IMR-90 (cell line): ENCODE data around the gene AKAP13. TPM values are rescaled to one million over a fixed set of nuclear protein-coding genes. Genes with fewer than 3 reads are reported as not detected.

ENCODE experiments used
- ATAC-seq: fragments of 200-7000 bp; cut with Tn5 transposase; 2 replicates; pipeline ENCODE4 v1.9.1; 2020; ENCODE audit warnings: low read depth, mild to moderate bottlenecking, moderate library complexity
- BruUV-seq: library from RNA; stranded (reverse); fragments of 400-500 nt; replicated peaks from 2 replicates; lab custom pipeline; 2021; lab: Mats Ljungman, UMichigan
- CTCF ChIA-PET: fragments of 300-600 bp; formaldehyde crosslinking; extraction: SDS; loops from one replicate; lab custom pipeline; 2021; ENCODE audit warnings: antibody characterized with exemption; lab: Yijun Ruan, JAX
- POLR2A ChIA-PET: fragments of 300-600 bp; sonication (Branson Sonifier 250); formaldehyde crosslinking; loops from one replicate; lab custom pipeline; 2022; ENCODE audit warnings: antibody characterized with exemption; ENCODE audit not compliant: unreplicated experiment; lab: Charles Lee
- DNase-seq: peaks from one replicate; pipeline ENCODE4 v3.0.0; 2013
- H2AFZ ChIP-seq: replicated peaks from 2 replicates; pipeline ENCODE3; 2013; ENCODE audit warnings: low read length, mild to moderate bottlenecking; ENCODE audit not compliant: poor library complexity
- H2AK5ac ChIP-seq: 2 replicates; pipeline ENCODE4 v1.6.1; 2013; ENCODE audit warnings: low read depth, low read length, inconsistent platforms
- H2AK9ac ChIP-seq: replicated peaks from 2 replicates; pipeline ENCODE3; 2013; ENCODE audit warnings: mild to moderate bottlenecking, low read depth, low read length, moderate library complexity; ENCODE audit not compliant: poor library complexity
- H2BK120ac ChIP-seq: 2 replicates; pipeline ENCODE4 v1.6.1; 2013; ENCODE audit warnings: low read depth, low read length, inconsistent platforms
- H2BK15ac ChIP-seq: 3 replicates; pipeline ENCODE4 v1.6.1; 2013; ENCODE audit warnings: low read depth, low read length, inconsistent platforms
- H2BK20ac ChIP-seq: 2 replicates; pipeline ENCODE4 v1.6.1; 2013; ENCODE audit warnings: low read depth, mild to moderate bottlenecking, inconsistent platforms, low read length, moderate library complexity
- H2BK5ac ChIP-seq: 2 replicates; pipeline ENCODE4 v1.6.1; 2013; ENCODE audit warnings: mild to moderate bottlenecking, low read depth, low read length, inconsistent platforms; ENCODE audit not compliant: poor library complexity, severe bottlenecking
- H3K14ac ChIP-seq: replicated peaks from 2 replicates; pipeline ENCODE4 v1.6.1; 2013; ENCODE audit warnings: low read depth, low read length, inconsistent platforms
- H3K18ac ChIP-seq: 2 replicates; pipeline ENCODE4 v1.6.1; 2013; ENCODE audit warnings: low read depth, low read length, control low read depth
- H3K23ac ChIP-seq: 2 replicates; pipeline ENCODE4 v1.6.1; 2013; ENCODE audit warnings: low read depth, low read length, inconsistent platforms
- H3K27ac ChIP-seq: 2 replicates; pipeline ENCODE4 v1.5.1; 2013; ENCODE audit warnings: mild to moderate bottlenecking, control low read depth, low read length; ENCODE audit not compliant: insufficient read depth
- H3K27me3 ChIP-seq: 2 replicates; pipeline ENCODE4 v1.6.1; 2013; ENCODE audit warnings: low read length; ENCODE audit not compliant: control insufficient read depth, insufficient read depth
- H3K36me3 ChIP-seq: 2 replicates; pipeline ENCODE4 v1.6.1; 2013; ENCODE audit warnings: low read length, mixed read lengths; ENCODE audit not compliant: control insufficient read depth, insufficient read depth
- H3K4ac ChIP-seq: 2 replicates; pipeline ENCODE4 v1.6.1; 2013; ENCODE audit warnings: low read depth, low read length, inconsistent platforms
- H3K4me1 ChIP-seq: 2 replicates; pipeline ENCODE4 v1.6.1; 2013; ENCODE audit warnings: low read length, mixed read lengths; ENCODE audit not compliant: control insufficient read depth, insufficient read depth
- H3K4me2 ChIP-seq: 2 replicates; pipeline ENCODE4 v1.6.1; 2013; ENCODE audit warnings: low read depth, mild to moderate bottlenecking, control low read depth, low read length, moderate library complexity
- H3K4me3 ChIP-seq: 2 replicates; pipeline ENCODE4 v1.5.1; 2013; ENCODE audit warnings: low read depth, mild to moderate bottlenecking, control low read depth, low read length, moderate library complexity; ENCODE audit not compliant: insufficient read depth
- H3K56ac ChIP-seq: 2 replicates; pipeline ENCODE4 v1.6.1; 2013; ENCODE audit warnings: low read length, inconsistent platforms; ENCODE audit not compliant: insufficient read depth; ENCODE audit errors: extremely low read depth
- H3K79me1 ChIP-seq, 2 experiments: 2 replicates each; pipeline ENCODE4 v1.6.1; 2013; ENCODE audit warnings: low read length in 2 of 2, inconsistent platforms in 1 of 2, low read depth in 1 of 2
- H3K9ac ChIP-seq: 2 replicates; pipeline ENCODE4 v1.6.1; 2013; ENCODE audit warnings: low read depth, low read length, control low read depth
- H3K9me1 ChIP-seq: 2 replicates; pipeline ENCODE4 v1.6.1; 2013; ENCODE audit warnings: low read length, inconsistent platforms; ENCODE audit not compliant: insufficient read depth
- H3K9me3 ChIP-seq: 2 replicates; pipeline ENCODE4 v1.6.1; 2013; ENCODE audit warnings: low read length; ENCODE audit not compliant: control insufficient read depth, insufficient read depth
- H4K20me1 ChIP-seq: 2 replicates; pipeline ENCODE4 v1.6.1; 2013; ENCODE audit warnings: low read length, inconsistent platforms; ENCODE audit not compliant: insufficient read depth
- H4K5ac ChIP-seq: 2 replicates; pipeline ENCODE4 v1.6.1; 2013; ENCODE audit warnings: mild to moderate bottlenecking, low read depth, low read length, control low read depth
- H4K8ac ChIP-seq, 2 experiments: 2 replicates each; pipeline ENCODE4 v1.6.1; 2013; ENCODE audit warnings: low read depth in 2 of 2, low read length in 2 of 2, control low read depth in 1 of 2, inconsistent platforms in 1 of 2
- H4K91ac ChIP-seq: 2 replicates; pipeline ENCODE4 v1.6.1; 2013; ENCODE audit warnings: low read depth, low read length, inconsistent platforms; ENCODE audit not compliant: insufficient read depth
- BHLHE40 ChIP-seq: fragments of 150-350 bp; IDR thresholded peaks from 2 replicates; pipeline ENCODE4 v1.6.1; 2016; ENCODE audit warnings: mild to moderate bottlenecking, low read depth, low read length
- CEBPB ChIP-seq: IDR thresholded peaks from 2 replicates; pipeline ENCODE4 v1.6.1; 2012; ENCODE audit warnings: low read depth, low read length, improper control_type of control experiment
- CHD1 ChIP-seq: IDR thresholded peaks from 2 replicates; pipeline ENCODE4 v1.6.1; 2012; ENCODE audit warnings: low read depth, low read length, improper control_type of control experiment
- ELK1 ChIP-seq: fragments of 150-350 bp; IDR thresholded peaks from 2 replicates; pipeline ENCODE4 v1.6.1; 2016; ENCODE audit warnings: low read depth, mild to moderate bottlenecking, low read length, moderate library complexity, borderline replicate concordance
- FOS ChIP-seq: fragments of 150-350 bp; IDR thresholded peaks from 2 replicates; pipeline ENCODE4 v1.6.1; 2016; ENCODE audit warnings: low read depth, low read length
- MAFK ChIP-seq: IDR thresholded peaks from 2 replicates; pipeline ENCODE4 v1.6.1; 2012; ENCODE audit warnings: low read depth, low read length, improper control_type of control experiment
- MAZ ChIP-seq: IDR thresholded peaks from 2 replicates; pipeline ENCODE4 v1.6.1; 2012; ENCODE audit warnings: low read depth, mild to moderate bottlenecking, low read length, improper control_type of control experiment, moderate library complexity, borderline replicate concordance
- MXI1 ChIP-seq: IDR thresholded peaks from 2 replicates; pipeline ENCODE4 v1.6.1; 2012; ENCODE audit warnings: low read depth, mild to moderate bottlenecking, low read length, moderate library complexity, borderline replicate concordance
- NFE2L2 ChIP-seq: fragments of 150-350 bp; IDR thresholded peaks from 2 replicates; pipeline ENCODE4 v1.6.1; 2016; ENCODE audit warnings: low read depth, mild to moderate bottlenecking, low read length
- POLR2A ChIP-seq: IDR thresholded peaks from 2 replicates; pipeline ENCODE4 v1.6.1; 2012; ENCODE audit warnings: mild to moderate bottlenecking, low read depth, low read length
- RAD21 ChIP-seq: IDR thresholded peaks from 2 replicates; pipeline ENCODE4 v1.6.1; 2012; ENCODE audit warnings: low read length, improper control_type of control experiment
- RCOR1 ChIP-seq: IDR thresholded peaks from 2 replicates; pipeline ENCODE4 v1.6.1; 2012; ENCODE audit warnings: mild to moderate bottlenecking, low read length, improper control_type of control experiment; ENCODE audit not compliant: insufficient replicate concordance
- RFX5 ChIP-seq: IDR thresholded peaks from 2 replicates; pipeline ENCODE4 v1.8.0; 2012; ENCODE audit warnings: low read depth, mild to moderate bottlenecking, low read length, moderate library complexity
- SMC3 ChIP-seq: fragments of 150-350 bp; IDR thresholded peaks from 2 replicates; pipeline ENCODE4 v1.6.1; 2016; ENCODE audit warnings: low read depth, mild to moderate bottlenecking, antibody characterized with exemption, low read length, moderate library complexity
- USF2 ChIP-seq: fragments of 150-350 bp; IDR thresholded peaks from 2 replicates; pipeline ENCODE4 v1.6.1; 2017; ENCODE audit warnings: mild to moderate bottlenecking, antibody characterized with exemption, low read length, low read depth
- WGBS, 2 experiments: methylation state at CpG; one replicate each; pipeline versions ENCODE4 v1.1.5 to v1.1.7; 2013; ENCODE audit warnings: missing lambda C conversion rate in 2 of 2; ENCODE audit not compliant: insufficient read length in 1 of 2; ENCODE audit errors: extremely low coverage in 2 of 2; 5-methylcytosine and 5-hydroxymethylcytosine counted together
- dilution Hi-C: fragments of 300-500 bp; cut with HindIII; formaldehyde crosslinking; loops from one replicate; pipeline ENCODE4 v1.14.3; 2018; ENCODE audit warnings: low sequenced_read_pairs; ENCODE audit not compliant: unreplicated experiment
- in situ Hi-C: fragments of 300-500 bp; cut with MboI; formaldehyde crosslinking; loops from 3 replicates; pipeline ENCODE4 v1.14.3; 2019; ENCODE audit warnings: low sequenced_read_pairs, inconsistent platforms, mixed read lengths
- intact Hi-C: fragments of 100-400 bp; cut with micrococcal nuclease; formaldehyde crosslinking; loops from 2 replicates; pipeline ENCODE4 v1.10.0; 2022
- polyA plus RNA-seq, 3 experiments: library from polyadenylated mRNA; depleted of rRNA; stranded (reverse); fragments of >200 nt; gene quantifications; 2 replicates each; pipeline ENCODE4 v1.2.3, GENCODE V29; 2012; ENCODE audit warnings: low replicate concordance in 1 of 3
- total RNA-seq: library from RNA; depleted of rRNA; stranded (reverse); fragments of >200 nt; gene quantifications from 2 replicates; pipeline ENCODE4 v1.2.3, GENCODE V29; 2012
- TF ChIP-seq, protein P1 (sequence below): conservative IDR thresholded peaks from 2 replicates; pipeline ENCODE4 v1.5.1; 2012; ENCODE audit warnings: mild to moderate bottlenecking, low read depth, low read length, improper control_type of control experiment

Gene AKAP13
- total and polyA plus RNA-seq, 2 of the 4 experiments (the other 2 are of a cell fraction): 10.4 to 46.4 TPM

DNA sequence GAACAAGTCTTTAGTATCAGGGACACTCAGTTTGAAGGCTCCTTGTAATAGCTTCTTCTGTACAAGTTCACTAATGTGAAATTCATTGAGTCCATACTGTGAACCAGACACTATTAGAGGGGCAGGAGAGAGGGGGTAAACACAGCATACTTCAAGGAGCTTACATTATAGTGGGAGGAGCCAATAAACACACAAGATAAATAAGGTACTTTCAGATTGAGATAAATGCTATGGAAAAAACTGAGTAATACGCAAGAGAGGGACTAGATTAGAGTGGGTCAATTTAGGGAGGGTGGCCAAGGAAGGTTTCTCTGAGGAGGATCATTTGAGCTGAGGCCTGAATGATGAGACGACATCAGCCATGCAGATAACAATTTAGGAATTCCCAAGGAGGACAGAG, 3.1 kb upstream of the AKAP13 start:
- Histone ChIP-seq H4K91ac (no peak overlapping the region), H3K4ac (no peak overlapping the region), H3K4me3 (no peak overlapping the region), H2BK15ac (no peak overlapping the region), H3K36me3 (no peaks in the 10 kb centered on the region), H3K14ac (no peak overlapping the region), H3K9ac (no peak overlapping the region), H3K9me1 (peaks cover under 1% of the 10 kb centered on the region), H3K79me1 (peaks cover 0 to 7% of the 10 kb centered on the region in 2 experiments; a peak in 2 of 4 replicates), H3K9me3 (no peaks in the 10 kb centered on the region), H3K27ac (no peak overlapping the region), H3K18ac (no peak overlapping the region), H2AK5ac (no peak overlapping the region), H4K5ac (no peak overlapping the region), H2AFZ (no peak overlapping the region), H2BK20ac (no peak overlapping the region), H3K23ac (no peak overlapping the region), H4K8ac (no peak overlapping the region), H2BK5ac (no peak overlapping the region), H2BK120ac (no peak overlapping the region), H2AK9ac (no peak overlapping the region), H3K4me2 (no peak overlapping the region), H3K4me1 (peaks cover under 1% of the 10 kb centered on the region), H3K27me3 (no peaks in the 10 kb centered on the region; the same call in 1 of the 2 replicates), H4K20me1 (peaks cover 7% of the 10 kb centered on the region), H3K56ac (no peak overlapping the region)
- ATAC-seq (no peak), DNase-seq (no peak)
- BruUV-seq: no TSS peak
- dilution Hi-C loops (no loop called here), intact Hi-C loops (no loop called here), in situ Hi-C loops (no loop called here)
- CTCF ChIA-PET: no interaction called here
- POLR2A ChIA-PET: no interaction called here
- 80% methylated on average over 2 of the region's 2 CpGs; no CpG with 5 or more reads in 1 of the 2 experiments for WGBS, 2 experiments
- TF ChIP-seq CHD1 (no peak), CEBPB (no peak), RAD21 (no peak), POLR2A (no peak), MXI1 (no peak), BHLHE40 (no peak), MAZ (no peak), FOS (no peak), MAFK (no peak), ELK1 (no peak), SMC3 (no peak), RFX5 (no peak), NFE2L2 (no peak), USF2 (no peak), RCOR1 (no peak)
- TF ChIP-seq, protein P1, sequence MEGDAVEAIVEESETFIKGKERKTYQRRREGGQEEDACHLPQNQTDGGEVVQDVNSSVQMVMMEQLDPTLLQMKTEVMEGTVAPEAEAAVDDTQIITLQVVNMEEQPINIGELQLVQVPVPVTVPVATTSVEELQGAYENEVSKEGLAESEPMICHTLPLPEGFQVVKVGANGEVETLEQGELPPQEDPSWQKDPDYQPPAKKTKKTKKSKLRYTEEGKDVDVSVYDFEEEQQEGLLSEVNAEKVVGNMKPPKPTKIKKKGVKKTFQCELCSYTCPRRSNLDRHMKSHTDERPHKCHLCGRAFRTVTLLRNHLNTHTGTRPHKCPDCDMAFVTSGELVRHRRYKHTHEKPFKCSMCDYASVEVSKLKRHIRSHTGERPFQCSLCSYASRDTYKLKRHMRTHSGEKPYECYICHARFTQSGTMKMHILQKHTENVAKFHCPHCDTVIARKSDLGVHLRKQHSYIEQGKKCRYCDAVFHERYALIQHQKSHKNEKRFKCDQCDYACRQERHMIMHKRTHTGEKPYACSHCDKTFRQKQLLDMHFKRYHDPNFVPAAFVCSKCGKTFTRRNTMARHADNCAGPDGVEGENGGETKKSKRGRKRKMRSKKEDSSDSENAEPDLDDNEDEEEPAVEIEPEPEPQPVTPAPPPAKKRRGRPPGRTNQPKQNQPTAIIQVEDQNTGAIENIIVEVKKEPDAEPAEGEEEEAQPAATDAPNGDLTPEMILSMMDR: no peak
